GF-D8 (cell line): ENCODE results near the gene AFG3L2.
A peak's percentile ranks its signal among the peaks of the same experiment; 100 is the strongest.

Source experiments
- DNase-seq: peaks from one replicate; lab custom pipeline; 2025; lab: John Stamatoyannopoulos, UW

AFG3L2 gene

GRCh38 chr18:12376754-12377555 lies at the start of gene AFG3L2:
AFG3L2 (minus strand) TSS chr18:12377227; CDS start chr18:12377082, 145 bp downstream.
- peak; percentile 99 for DNase-seq

- DNase-seq: no peak
These were observed 47.2 kb upstream of the AFG3L2 start for GRCh38 chr18:12424252-12424651.

- no peak for DNase-seq
These were observed 46.8 kb upstream of the AFG3L2 start for GRCh38 chr18:12423820-12424219.

GRCh38 chr18:12423393-12423792 lies 46.4 kb upstream of the AFG3L2 start:
- DNase-seq: no peak

GRCh38 chr18:12422936-12423335 lies 45.9 kb upstream of the AFG3L2 start:
- DNase-seq: peak; percentile 29

GRCh38 chr18:12421732-12422131 lies 44.7 kb upstream of the AFG3L2 start:
- no peak for DNase-seq

- DNase-seq: peak; percentile 80
These were observed 43.9 kb upstream of the AFG3L2 start for GRCh38 chr18:12420821-12421421.

- DNase-seq: no peak
These were observed 40.7 kb upstream of the AFG3L2 start for GRCh38 chr18:12417687-12418086.

- DNase-seq: no peak
These were observed 39.2 kb upstream of the AFG3L2 start for GRCh38 chr18:12416098-12416729.

GRCh38 chr18:12411456-12411855 lies 34.4 kb upstream of the AFG3L2 start:
- no peak for DNase-seq

- DNase-seq: peak; percentile 48
These were observed 33.7 kb upstream of the AFG3L2 start for GRCh38 chr18:12410747-12411146.

- DNase-seq: no peak
These were observed 33.1 kb upstream of the AFG3L2 start for GRCh38 chr18:12410081-12410481.

GRCh38 chr18:12409469-12409868 lies 32.4 kb upstream of the AFG3L2 start:
- DNase-seq: no peak

GRCh38 chr18:12408247-12408869 lies 31.3 kb upstream of the AFG3L2 start:
- DNase-seq: peak; percentile 28

GRCh38 chr18:12406371-12407111 lies 29.5 kb upstream of the AFG3L2 start:
- no peak for DNase-seq

GRCh38 chr18:12405066-12405465 lies 28.0 kb upstream of the AFG3L2 start:
- no peak for DNase-seq

- DNase-seq: no peak
These were observed 26.8 kb upstream of the AFG3L2 start for GRCh38 chr18:12403601-12404506.

- no peak for DNase-seq
These were observed 24.9 kb upstream of the AFG3L2 start for GRCh38 chr18:12401881-12402280.

- DNase-seq: no peak
These were observed 22.2 kb upstream of the AFG3L2 start for GRCh38 chr18:12399231-12399630.

- no peak for DNase-seq
These were observed 21.6 kb upstream of the AFG3L2 start for GRCh38 chr18:12398625-12399024.

GRCh38 chr18:12397793-12398192 lies 20.8 kb upstream of the AFG3L2 start:
- DNase-seq: no peak
